Measurements from ENCODE around the gene HSPB9.

HSPB9 gene

DNA sequence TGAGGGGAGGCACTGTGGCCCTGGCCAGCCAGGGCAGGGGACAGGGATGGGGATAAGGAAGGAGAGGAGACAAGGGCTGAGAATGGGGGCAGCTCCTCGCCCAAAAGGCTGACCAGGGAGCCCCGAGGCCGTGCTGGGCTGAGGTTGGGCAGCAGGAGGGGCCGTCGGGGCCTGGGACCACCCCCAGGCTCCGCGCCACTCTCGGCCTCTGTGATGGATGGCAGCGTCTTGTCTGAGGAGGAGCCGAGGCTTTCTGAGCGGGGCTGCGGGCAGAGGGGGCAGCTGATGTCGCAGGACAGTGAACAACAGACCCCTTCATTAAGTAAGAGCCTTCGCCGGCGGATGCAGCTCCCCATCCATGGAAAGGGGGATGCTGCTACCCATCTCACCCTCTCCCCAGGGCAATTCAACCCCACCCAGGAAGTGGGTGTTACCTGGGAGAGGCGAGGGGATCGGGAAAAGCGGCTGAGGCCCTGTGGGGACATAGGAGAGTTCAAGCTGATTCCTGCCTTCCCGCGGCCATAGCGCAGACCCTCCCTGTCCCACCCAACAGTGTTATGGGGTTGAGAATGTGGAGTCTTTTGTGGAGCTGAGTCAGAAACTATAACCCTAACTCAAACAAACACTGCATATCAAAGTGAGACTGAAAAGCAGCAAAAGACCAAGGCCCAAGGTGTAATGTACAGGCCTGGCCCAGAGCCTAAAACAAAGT lies 41.2 kb downstream of the HSPB9 start:
- DNase-seq (ENCODE audit: insufficient read length), result no peak
- FAIRE-seq, result no peak
- no peak for TF ChIP-seq POLR2A (IDR thresholded peaks at IDR 0.05; ENCODE audit: low read depth, low read length)
- TF ChIP-seq TAF1 (IDR thresholded peaks at IDR 0.05; ENCODE audit: borderline replicate concordance, low read depth, low read length), result no peak
- no peak for TF ChIP-seq POLR2AphosphoS5 (IDR thresholded peaks at IDR 0.05; ENCODE audit: low read depth, low read length)

DNA sequence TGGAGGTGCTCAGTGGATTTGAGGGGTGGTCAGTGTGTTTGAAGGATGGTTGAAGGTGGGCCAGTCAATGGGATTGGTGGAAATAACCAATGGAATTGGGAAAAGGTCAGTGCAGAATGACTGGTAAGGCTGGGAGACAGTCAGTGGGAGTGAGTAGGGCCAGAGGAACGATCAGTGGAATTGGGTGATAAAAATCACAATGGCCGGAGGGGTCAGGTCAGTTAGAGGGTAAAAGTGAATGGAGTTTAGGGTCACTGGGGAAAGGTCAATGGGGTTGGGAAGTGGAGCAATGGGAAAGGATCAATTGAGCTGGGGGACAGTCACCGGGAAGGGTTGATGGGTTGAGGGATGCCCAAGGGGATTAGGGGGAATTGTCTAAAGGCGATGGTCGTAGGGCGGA lies 43.1 kb downstream of the HSPB9 start:
- no peak for FAIRE-seq
- TF ChIP-seq TAF1 (IDR thresholded peaks at IDR 0.05; ENCODE audit: borderline replicate concordance, low read depth, low read length) (no peak), POLR2A (IDR thresholded peaks at IDR 0.05; ENCODE audit: low read depth, low read length) (no peak), POLR2AphosphoS5 (IDR thresholded peaks at IDR 0.05; ENCODE audit: low read depth, low read length) (no peak)
- no peak for DNase-seq (ENCODE audit: insufficient read length)

DNA sequence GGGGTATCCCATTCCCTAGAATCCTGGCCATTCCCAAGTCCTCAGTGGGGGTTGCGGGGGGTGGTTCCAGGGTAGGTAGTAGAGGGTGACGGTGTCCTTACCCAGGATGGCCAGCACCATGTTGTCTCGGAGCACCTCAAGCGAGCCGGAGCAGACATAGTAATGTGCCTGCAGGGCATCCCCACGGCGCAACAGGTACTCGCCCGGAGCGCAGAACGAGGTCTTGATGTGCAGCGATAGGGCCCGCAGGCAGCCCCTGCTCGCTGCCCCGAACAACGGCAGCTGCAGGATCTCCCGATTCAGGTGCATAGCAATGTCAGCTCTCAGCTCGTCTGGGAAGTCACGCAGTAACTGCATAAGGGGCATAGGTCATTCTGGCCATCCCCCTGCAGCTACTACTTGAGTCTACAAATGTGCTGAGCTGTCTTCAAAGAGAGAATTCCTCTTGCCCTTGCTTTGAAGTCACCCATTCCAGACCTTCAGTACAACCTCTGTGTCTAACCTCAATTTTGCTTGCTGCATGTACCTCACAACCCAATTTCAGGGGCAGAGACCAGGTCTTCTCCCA lies 43.7 kb downstream of the HSPB9 start:
- DNase-seq (ENCODE audit: insufficient read length) (no peak), FAIRE-seq (no peak)
- no peak for TF ChIP-seq POLR2A (IDR thresholded peaks at IDR 0.05; ENCODE audit: low read depth, low read length)
- TF ChIP-seq POLR2AphosphoS5 (IDR thresholded peaks at IDR 0.05; ENCODE audit: low read depth, low read length), result no peak

- DNase-seq (ENCODE audit: insufficient read length) (no peak), FAIRE-seq (no peak)
- TF ChIP-seq POLR2AphosphoS5 (IDR thresholded peaks at IDR 0.05; ENCODE audit: low read depth, low read length) (no peak), POLR2A (IDR thresholded peaks at IDR 0.05; ENCODE audit: low read depth, low read length) (no peak)
Measured at GRCh38 chr17:42167807-42168206, 45.2 kb downstream of the HSPB9 start.

GRCh38 chr17:42169351-42169750 lies 46.7 kb downstream of the HSPB9 start:
- no peak for FAIRE-seq
- no peak for TF ChIP-seq POLR2A (IDR thresholded peaks at IDR 0.05; ENCODE audit: low read depth, low read length)
- TF ChIP-seq TAF1 (IDR thresholded peaks at IDR 0.05; ENCODE audit: borderline replicate concordance, low read depth, low read length), result no peak
- TF ChIP-seq POLR2AphosphoS5 (IDR thresholded peaks at IDR 0.05; ENCODE audit: low read depth, low read length), result no peak

DNA sequence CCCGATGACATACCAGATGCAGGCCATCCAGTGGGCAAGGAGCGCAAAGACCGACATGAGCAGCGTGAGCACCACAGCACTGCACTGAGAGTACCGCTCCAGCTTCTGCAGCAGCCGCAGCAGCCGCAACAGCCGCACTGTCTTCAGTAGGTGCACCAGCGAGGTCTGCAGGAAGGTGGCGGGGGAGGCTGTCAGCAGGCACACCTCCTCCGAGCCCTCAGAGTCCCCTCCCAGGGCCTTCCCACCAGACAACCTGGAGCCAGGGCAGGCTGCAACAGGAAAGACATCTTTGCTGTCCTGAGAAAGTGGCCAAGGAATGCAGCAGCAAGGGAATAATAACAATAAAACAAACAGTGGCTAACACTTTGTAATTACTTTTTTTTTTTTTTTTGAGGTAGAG lies 49.2 kb downstream of the HSPB9 start:
- FAIRE-seq, result no peak
- no peak for DNase-seq (ENCODE audit: insufficient read length)
- TF ChIP-seq POLR2A (IDR thresholded peaks at IDR 0.05; ENCODE audit: low read depth, low read length) (no peak), POLR2AphosphoS5 (IDR thresholded peaks at IDR 0.05; ENCODE audit: low read depth, low read length) (no peak), TAF1 (IDR thresholded peaks at IDR 0.05; ENCODE audit: borderline replicate concordance, low read depth, low read length) (no peak)

More at GRCh38 chr17:42169351-42169750, 46.7 kb downstream of the HSPB9 start:
- no peak for DNase-seq (ENCODE audit: insufficient read length)

All from GM12892 (cell line).